CD14-positive monocyte (primary cell): ENCODE measurements around the gene ARHGEF1. TPM values are rescaled to one million over a fixed set of nuclear protein-coding genes. Genes with fewer than 3 reads are reported as not detected.

Experiments
- DNase-seq, 3 donors: peaks; one replicate each; pipeline ENCODE4 v3.0.0-alpha.2; 2011 to 2022
- H2AFZ ChIP-seq: 2 replicates; pipeline ENCODE4 v1.6.0; 2012; ENCODE audit warnings: mild to moderate bottlenecking, low read depth, low read length, inconsistent platforms; ENCODE audit not compliant: insufficient read depth, poor library complexity, severe bottlenecking
- H3K27ac ChIP-seq, 2 donors: 1 replicate in 1 of 2; 2 replicates in 1 of 2; pipeline ENCODE4 v1.5.1; 2012 to 2013; ENCODE audit warnings: low read length in 2 of 2, control low read depth in 1 of 2, inconsistent platforms in 1 of 2, low read depth in 1 of 2, mild to moderate bottlenecking in 1 of 2
- H3K27me3 ChIP-seq, 2 donors: one replicate each; pipeline versions ENCODE4 v1.6.0 to v1.6.1; 2011 to 2013; ENCODE audit warnings: low read length in 2 of 2; ENCODE audit not compliant: control insufficient read depth in 2 of 2, insufficient read depth in 2 of 2
- H3K36me3 ChIP-seq, 2 donors: replicated peaks in 1 of 2; 1 replicate in 1 of 2; 2 replicates in 1 of 2; pipeline versions ENCODE4 v1.5.1 to v1.6.1; 2012 to 2013; ENCODE audit warnings: low read length in 2 of 2, control low read depth in 1 of 2, inconsistent platforms in 1 of 2, mild to moderate bottlenecking in 1 of 2; ENCODE audit not compliant: insufficient read depth in 2 of 2, control insufficient read depth in 1 of 2
- H3K4me1 ChIP-seq, 2 donors: 1 replicate in 1 of 2; 2 replicates in 1 of 2; pipeline versions ENCODE4 v1.5.1 to v1.6.1; 2012 to 2013; ENCODE audit warnings: low read length in 2 of 2, control low read depth in 1 of 2, inconsistent platforms in 1 of 2, mild to moderate bottlenecking in 1 of 2, moderate library complexity in 1 of 2; ENCODE audit not compliant: insufficient read depth in 2 of 2, control insufficient read depth in 1 of 2
- H3K4me2 ChIP-seq: replicated peaks from 2 replicates; pipeline ENCODE3; 2012; ENCODE audit warnings: low read length, moderate library complexity, mild to moderate bottlenecking; ENCODE audit not compliant: poor library complexity, severe bottlenecking; ENCODE audit errors: extremely low read depth
- H3K4me3 ChIP-seq, 3 experiments: fragments of 200-600 bp in 1 of 3; sonication (generic) in 1 of 3; replicated peaks in 1 of 3; 1 replicate in 2 of 3; 2 replicates in 1 of 3; pipeline ENCODE4 v1.5.1; 2011 to 2013; ENCODE audit warnings: low read length in 3 of 3, mild to moderate bottlenecking in 3 of 3, control low read depth in 2 of 3, low read depth in 2 of 3, inconsistent platforms in 1 of 3, moderate library complexity in 1 of 3
- H3K79me2 ChIP-seq: 2 replicates; pipeline ENCODE4 v1.6.0; 2012; ENCODE audit warnings: mild to moderate bottlenecking, control low read depth, inconsistent platforms, low read length, moderate library complexity; ENCODE audit not compliant: insufficient read depth
- H3K9ac ChIP-seq: 2 replicates; pipeline ENCODE4 v1.6.0; 2017; ENCODE audit warnings: low read length, mild to moderate bottlenecking; ENCODE audit not compliant: insufficient read depth, poor library complexity, severe bottlenecking
- H3K9me3 ChIP-seq, 2 donors: replicated peaks in 1 of 2; 1 replicate in 1 of 2; 2 replicates in 1 of 2; pipeline versions ENCODE4 v1.5.1 to v1.6.1; 2012 to 2013; ENCODE audit warnings: low read length in 2 of 2, control low read depth in 1 of 2; ENCODE audit not compliant: control insufficient read depth in 1 of 2, insufficient read depth in 1 of 2
- H4K20me1 ChIP-seq: 2 replicates; pipeline ENCODE4 v1.6.0; 2012; ENCODE audit warnings: mild to moderate bottlenecking, low read length, control low read depth, moderate library complexity; ENCODE audit not compliant: insufficient read depth
- H3K27ac Mint-ChIP-seq, 7 donors: one replicate each; pipeline ENCODE4 v1.8.0; 2020; ENCODE audit warnings: mild to moderate bottlenecking in 7 of 7, mixed read lengths in 7 of 7, moderate library complexity in 6 of 7, inconsistent platforms in 2 of 7
- H3K27me3 Mint-ChIP-seq, 3 donors: one replicate each; pipeline ENCODE4 v1.8.0; 2021 to 2022; ENCODE audit warnings: low read depth in 3 of 3, mild to moderate bottlenecking in 3 of 3, mixed read lengths in 3 of 3, moderate library complexity in 3 of 3, inconsistent platforms in 1 of 3
- H3K36me3 Mint-ChIP-seq, 2 donors: one replicate each; pipeline ENCODE4 v1.8.0; 2020; ENCODE audit warnings: mixed read lengths in 2 of 2, inconsistent platforms in 1 of 2, mild to moderate bottlenecking in 1 of 2
- H3K4me1 Mint-ChIP-seq: one replicate; pipeline ENCODE4 v1.8.0; 2020; ENCODE audit warnings: mild to moderate bottlenecking, mixed read lengths
- H3K4me3 Mint-ChIP-seq, 2 donors: one replicate each; pipeline ENCODE4 v1.8.0; 2020; ENCODE audit warnings: mild to moderate bottlenecking in 2 of 2, mixed read lengths in 2 of 2, moderate library complexity in 1 of 2
- H3K9me3 Mint-ChIP-seq, 7 donors: one replicate each; pipeline ENCODE4 v1.8.0; 2020 to 2022; ENCODE audit warnings: mixed read lengths in 7 of 7, mild to moderate bottlenecking in 6 of 7, moderate library complexity in 6 of 7, inconsistent platforms in 2 of 7
- WGBS: methylation state at CpG from one replicate; pipeline ENCODE4 v1.1.5; 2013; ENCODE audit warnings: missing lambda C conversion rate; ENCODE audit not compliant: insufficient coverage; 5-methylcytosine and 5-hydroxymethylcytosine counted together
- intact Hi-C, 2 donors: fragments of 100-400 bp; cut with micrococcal nuclease; formaldehyde crosslinking; loops; one replicate each; pipeline versions ENCODE4 v1.15.0 to v1.15.1; 2023
- polyA plus RNA-seq, 3 donors: library from polyadenylated mRNA; depleted of rRNA in 1 of 3; unstranded in 2 of 3; stranded (reverse) in 1 of 3; fragments of 300-500 nt in 2 of 3; fragments of >200 nt in 1 of 3; fragmentation: Illumina TruSeq in 2 of 3; gene quantifications; 1 replicate in 2 of 3; 2 replicates in 1 of 3; pipeline ENCODE4 v1.2.3, GENCODE V29; 2012 to 2021
- TF ChIP-seq, protein P1 (sequence below): fragments of 200-600 bp; IDR thresholded peaks from one replicate; pipeline ENCODE4 v1.8.0; 2022; ENCODE audit warnings: antibody characterized with exemption, mild to moderate bottlenecking

Gene ARHGEF1
- polyA plus RNA-seq, 3 donors: 82.8 to 622 (median 95.5) TPM

DNA sequence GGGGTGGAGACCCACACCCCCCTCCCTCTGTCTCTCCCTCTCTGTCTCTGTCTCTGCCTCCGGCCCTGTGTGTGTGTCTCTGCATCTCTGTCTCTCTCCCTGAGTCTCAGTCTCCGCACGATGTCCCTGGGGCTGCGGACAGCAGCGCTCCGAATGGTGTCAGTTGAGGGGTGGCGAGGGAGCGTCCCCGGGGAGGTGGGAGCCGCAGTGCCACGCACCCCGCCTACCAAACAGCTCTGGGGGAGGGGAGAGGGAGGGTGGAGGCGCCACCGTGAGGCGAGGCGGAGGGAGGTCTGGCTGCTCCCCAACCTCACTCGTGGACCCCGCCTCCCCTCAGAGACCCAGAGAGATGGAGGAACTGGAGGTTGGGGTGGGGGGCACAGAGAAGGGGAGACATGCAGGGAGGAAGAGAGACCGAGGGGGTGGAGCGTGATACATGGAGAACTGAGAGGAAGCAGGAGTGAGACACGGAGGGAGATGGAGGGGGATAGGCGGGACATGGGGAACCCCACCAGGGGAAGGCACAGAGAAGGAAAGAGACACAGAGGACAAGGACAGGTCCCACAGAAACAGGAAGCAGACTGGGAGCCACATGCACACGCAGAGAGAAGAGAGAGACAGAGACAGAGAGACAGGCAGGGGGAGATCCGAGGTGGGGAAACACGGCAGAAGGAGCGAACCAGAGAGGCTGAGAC is 38.0 kb downstream of the ARHGEF1 start:
- H3K27ac ChIP-seq: no peak overlapping the region
- H3K9me3 Mint-ChIP-seq: peaks cover 0 to 9% (median 3%) of the 10 kb centered on the region in 7 donors
- intact Hi-C loops: no loop called here
- H3K4me2 ChIP-seq: no peak overlapping the region
- TF ChIP-seq, protein P1, sequence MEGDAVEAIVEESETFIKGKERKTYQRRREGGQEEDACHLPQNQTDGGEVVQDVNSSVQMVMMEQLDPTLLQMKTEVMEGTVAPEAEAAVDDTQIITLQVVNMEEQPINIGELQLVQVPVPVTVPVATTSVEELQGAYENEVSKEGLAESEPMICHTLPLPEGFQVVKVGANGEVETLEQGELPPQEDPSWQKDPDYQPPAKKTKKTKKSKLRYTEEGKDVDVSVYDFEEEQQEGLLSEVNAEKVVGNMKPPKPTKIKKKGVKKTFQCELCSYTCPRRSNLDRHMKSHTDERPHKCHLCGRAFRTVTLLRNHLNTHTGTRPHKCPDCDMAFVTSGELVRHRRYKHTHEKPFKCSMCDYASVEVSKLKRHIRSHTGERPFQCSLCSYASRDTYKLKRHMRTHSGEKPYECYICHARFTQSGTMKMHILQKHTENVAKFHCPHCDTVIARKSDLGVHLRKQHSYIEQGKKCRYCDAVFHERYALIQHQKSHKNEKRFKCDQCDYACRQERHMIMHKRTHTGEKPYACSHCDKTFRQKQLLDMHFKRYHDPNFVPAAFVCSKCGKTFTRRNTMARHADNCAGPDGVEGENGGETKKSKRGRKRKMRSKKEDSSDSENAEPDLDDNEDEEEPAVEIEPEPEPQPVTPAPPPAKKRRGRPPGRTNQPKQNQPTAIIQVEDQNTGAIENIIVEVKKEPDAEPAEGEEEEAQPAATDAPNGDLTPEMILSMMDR: no peak
- H3K4me3 ChIP-seq: no peak overlapping the region
- peaks cover 25 to 75% of the 10 kb centered on the region in 2 donors for H3K27me3 ChIP-seq
- peak overlapping the region in 1 of 2 donors; percentile 82 for H3K4me3 Mint-ChIP-seq
- H3K36me3 Mint-ChIP-seq: peaks cover 0 to 11% of the 10 kb centered on the region in 2 donors
- no peak overlapping the region for H3K27ac Mint-ChIP-seq
- no peaks in the 10 kb centered on the region for H4K20me1 ChIP-seq
- H3K27me3 Mint-ChIP-seq: peaks cover 0 to 28% (median 18%) of the 10 kb centered on the region in 3 donors
- H3K36me3 ChIP-seq: no peaks in the 10 kb centered on the region
- H3K4me1 ChIP-seq: no peaks in the 10 kb centered on the region
- WGBS: 3% methylated on average over 9 of the region's 26 CpGs
- no peak overlapping the region for H2AFZ ChIP-seq
- no peaks in the 10 kb centered on the region for H3K79me2 ChIP-seq
- peaks cover 0 to 8% of the 10 kb centered on the region in 2 donors for H3K9me3 ChIP-seq
- DNase-seq: peak in 1 of 3 donors; percentile 54
- no peak overlapping the region for H3K9ac ChIP-seq
- H3K4me1 Mint-ChIP-seq: peaks cover 6% of the 10 kb centered on the region

DNA sequence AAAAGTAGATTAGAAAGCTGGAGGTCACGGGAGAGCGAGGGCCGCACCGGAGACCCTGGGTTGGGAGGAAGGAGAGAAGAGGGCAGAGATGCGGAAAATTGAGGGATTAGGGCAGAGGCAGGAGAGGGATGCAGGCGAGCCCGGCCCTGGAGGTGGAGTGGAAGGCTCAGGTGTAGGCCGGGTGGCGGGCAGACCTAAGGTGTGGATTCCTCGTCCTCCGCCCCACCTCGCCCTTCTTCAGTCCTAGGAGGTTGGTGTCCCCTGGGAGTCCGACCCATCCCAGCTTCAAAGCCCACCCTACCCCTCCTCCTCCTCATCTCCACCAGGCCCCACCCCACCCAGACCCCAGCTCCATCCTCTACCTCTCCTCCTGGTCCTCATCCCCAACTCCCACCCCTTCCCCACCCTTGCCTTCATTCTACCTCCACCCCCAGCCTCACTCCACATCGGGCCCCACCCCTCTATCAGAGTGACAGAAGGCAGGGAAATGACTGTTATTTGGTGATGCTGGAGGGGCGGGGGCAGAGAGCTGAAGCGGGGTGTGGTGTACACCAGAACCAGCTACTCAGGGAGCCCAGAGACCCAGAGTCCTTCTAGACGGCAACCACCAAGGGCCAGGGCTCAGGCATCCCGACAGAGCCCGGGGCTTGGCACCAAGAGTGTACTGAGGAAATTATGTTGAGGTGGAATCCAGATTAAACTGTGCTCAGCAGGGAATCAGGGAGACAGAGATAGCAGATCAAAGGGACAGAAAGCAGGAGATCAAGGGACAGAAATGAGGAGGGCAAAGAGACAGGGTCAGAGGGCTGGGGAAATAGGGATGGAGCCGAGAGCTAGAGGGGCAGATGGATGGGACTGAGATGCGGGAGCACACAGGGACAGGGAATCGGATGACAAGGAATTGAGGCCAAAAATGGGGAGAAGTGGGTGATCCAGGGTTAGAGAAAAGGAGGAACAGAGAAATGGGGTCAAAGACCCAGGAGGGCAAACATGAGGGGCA is 38.9 kb downstream of the ARHGEF1 start:
- 27% methylated on average over 16 of the region's 22 CpGs for WGBS
- intact Hi-C loops: no loop called here

More for the DNA sequence above, 38.9 kb downstream of the ARHGEF1 start:
- peaks cover 6% of the 10 kb centered on the region for H3K4me1 Mint-ChIP-seq
- no peaks in the 10 kb centered on the region for H4K20me1 ChIP-seq
- peaks cover 0 to 9% (median 3%) of the 10 kb centered on the region in 7 donors for H3K9me3 Mint-ChIP-seq
- H3K27me3 Mint-ChIP-seq: peaks cover 0 to 28% (median 18%) of the 10 kb centered on the region in 3 donors
- no peaks in the 10 kb centered on the region for H3K79me2 ChIP-seq
- TF ChIP-seq, protein P1: no peak
- H3K36me3 Mint-ChIP-seq: peaks cover 0 to 11% of the 10 kb centered on the region in 2 donors
- H3K4me1 ChIP-seq: no peaks in the 10 kb centered on the region
- DNase-seq: no peak
- peak overlapping the region in 1 of 2 donors; percentile 82 for H3K4me3 Mint-ChIP-seq
- no peaks in the 10 kb centered on the region for H3K36me3 ChIP-seq
- no peak overlapping the region for H2AFZ ChIP-seq
- peak overlapping the region in 1 of 7 donors; percentile 27 for H3K27ac Mint-ChIP-seq
- no peak overlapping the region for H3K27ac ChIP-seq
- H3K27me3 ChIP-seq: peaks cover 29 to 75% of the 10 kb centered on the region in 2 donors
- H3K9me3 ChIP-seq: no peaks in the 10 kb centered on the region
- no peak overlapping the region for H3K4me2 ChIP-seq
- no peak overlapping the region for H3K4me3 ChIP-seq
- no peak overlapping the region for H3K9ac ChIP-seq
